GM23248 (cell line): ENCODE measurements around the gene ATP8A1.
"Not testable (repeated sequence)": the region's sequence is repeated elsewhere in the genome, so short reads cannot be mapped to it uniquely, and the experiment has no call there.

Experiments used
- EZH2 ChIP-seq: fragments of 200-600 bp; sonication (generic); IDR thresholded peaks from 2 replicates; pipeline ENCODE4 v1.6.1; 2018; ENCODE audit warnings: antibody characterized with exemption, mild to moderate bottlenecking; ENCODE audit not compliant: insufficient read depth, poor library complexity, severe bottlenecking
- EZH2phosphoT487 ChIP-seq: fragments of 200-600 bp; sonication (generic); IDR thresholded peaks from 2 replicates; pipeline ENCODE4 v1.6.1; 2018; ENCODE audit warnings: antibody characterized with exemption, moderate library complexity, mild to moderate bottlenecking, low read depth; ENCODE audit not compliant: insufficient read depth

GRCh38 chr4:42701780-42702179 lies 44.9 kb upstream of the ATP8A1 start:
- TF ChIP-seq EZH2, EZH2phosphoT487: not testable (repeated sequence)
